COLO829 (cell line): ENCODE data around the gene LUZP1.

Experiments
- DNase-seq: peaks from one replicate; pipeline ENCODE4 v3.0.0; 2012; ENCODE audit warnings: low spot score

The LUZP1 gene

GRCh38 chr1:23083714-23084480, 84.8 kb downstream of the LUZP1 start:
- DNase-seq, result no peak

DNA sequence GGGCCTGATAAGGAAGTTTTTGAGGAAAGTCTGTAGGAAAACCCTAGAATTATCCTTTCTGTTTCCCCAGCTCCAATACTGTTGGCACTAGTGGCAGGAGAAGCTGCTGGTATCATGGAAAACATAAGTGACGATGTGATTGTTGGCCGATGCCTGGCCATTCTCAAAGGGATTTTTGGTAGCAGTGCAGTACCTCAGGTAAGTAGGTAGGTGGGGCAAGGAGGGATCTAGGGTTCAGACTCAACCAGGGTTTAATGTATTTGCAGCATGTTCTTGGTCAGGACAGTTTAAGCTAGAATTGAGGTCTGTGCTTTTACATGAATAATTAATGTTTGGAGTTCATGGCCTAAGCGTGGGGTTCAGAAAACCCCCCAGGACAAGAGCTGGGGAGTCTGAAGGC, 87.3 kb downstream of the LUZP1 start:
- DNase-seq, result no peak

DNA sequence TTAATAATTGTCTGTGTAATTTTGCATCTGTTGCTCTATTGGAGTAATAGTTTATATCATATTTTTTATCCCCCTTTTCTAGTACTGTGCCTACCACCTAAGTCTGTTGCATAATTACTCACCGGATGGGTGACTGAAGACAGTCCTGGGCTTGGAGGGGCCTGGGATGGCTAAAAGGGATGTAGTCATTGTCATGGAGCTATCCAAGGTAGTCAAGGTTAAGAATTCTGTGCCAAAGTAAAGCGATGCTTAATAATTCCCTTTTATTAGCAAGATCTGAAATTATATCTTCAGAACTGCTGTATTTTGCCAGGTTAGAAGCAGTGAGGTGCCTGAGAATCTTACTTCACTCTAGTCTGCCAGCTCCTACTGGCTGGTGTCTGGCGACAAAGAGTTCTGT, 87.8 kb downstream of the LUZP1 start:
- no peak for DNase-seq

DNA sequence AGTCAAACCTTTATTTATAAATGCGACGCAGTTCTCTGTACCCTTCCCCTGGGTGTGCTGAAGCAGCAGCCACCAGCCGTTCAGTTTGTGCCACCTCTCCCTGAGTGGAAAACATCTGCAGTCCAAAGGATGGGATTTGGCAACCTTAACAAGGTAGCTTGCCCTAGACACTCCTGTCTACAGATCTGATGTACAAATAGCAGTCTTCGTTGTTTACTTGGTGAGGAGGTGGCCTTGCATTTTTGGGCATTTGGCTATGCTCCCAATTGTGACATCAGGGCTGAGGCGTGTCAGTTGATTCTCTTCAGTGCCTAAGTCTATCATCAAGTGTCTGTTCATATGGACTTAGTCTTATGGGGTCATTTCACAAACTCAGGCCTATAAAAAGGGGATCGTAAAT, 89.6 kb downstream of the LUZP1 start:
- no peak for DNase-seq

DNA sequence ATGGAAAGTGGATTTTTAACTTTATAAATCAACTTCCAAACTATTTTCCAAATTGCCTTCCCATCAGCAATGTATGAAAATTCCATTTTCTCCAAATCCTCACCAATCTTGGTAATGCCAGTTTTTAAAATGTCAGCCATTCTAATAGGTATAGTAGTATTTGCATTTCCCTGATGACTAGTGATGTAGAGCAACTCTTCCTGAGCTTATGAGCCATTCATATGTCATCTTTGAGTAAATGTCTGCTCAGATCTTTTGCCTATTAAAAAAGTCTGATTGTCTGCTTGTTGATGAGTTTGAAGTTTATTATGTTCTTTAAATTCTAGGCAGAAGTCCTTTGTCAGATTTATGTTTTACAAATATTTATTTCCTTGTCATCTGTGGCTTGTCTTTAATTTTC, 94.6 kb downstream of the LUZP1 start:
- no peak for DNase-seq

GRCh38 chr1:23069675-23070074, 99.0 kb downstream of the LUZP1 start:
- no peak for DNase-seq

DNA sequence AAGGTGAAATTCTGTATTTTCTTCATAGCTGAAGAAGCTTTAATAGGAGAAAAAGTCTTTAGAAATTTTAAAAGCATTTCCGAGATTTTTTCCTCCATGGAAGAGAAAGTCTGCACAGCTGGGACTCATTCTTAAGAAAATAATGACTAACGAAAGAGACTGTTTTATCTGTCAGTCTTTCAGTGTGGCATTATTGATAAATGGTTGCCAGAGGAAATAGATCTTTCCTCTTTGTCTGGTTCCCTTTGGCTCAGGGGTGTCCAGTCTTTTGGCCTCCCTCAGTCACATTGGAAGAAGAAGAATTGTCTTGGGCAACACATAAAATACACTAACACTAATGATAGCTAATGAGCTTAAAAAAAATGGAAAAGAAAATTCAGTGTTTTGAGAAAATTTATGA, 99.5 kb downstream of the LUZP1 start:
- DNase-seq, result no peak

- DNase-seq, result no peak
Observed at GRCh38 chr1:23066075-23066474, 102.6 kb downstream of the LUZP1 start.

DNA sequence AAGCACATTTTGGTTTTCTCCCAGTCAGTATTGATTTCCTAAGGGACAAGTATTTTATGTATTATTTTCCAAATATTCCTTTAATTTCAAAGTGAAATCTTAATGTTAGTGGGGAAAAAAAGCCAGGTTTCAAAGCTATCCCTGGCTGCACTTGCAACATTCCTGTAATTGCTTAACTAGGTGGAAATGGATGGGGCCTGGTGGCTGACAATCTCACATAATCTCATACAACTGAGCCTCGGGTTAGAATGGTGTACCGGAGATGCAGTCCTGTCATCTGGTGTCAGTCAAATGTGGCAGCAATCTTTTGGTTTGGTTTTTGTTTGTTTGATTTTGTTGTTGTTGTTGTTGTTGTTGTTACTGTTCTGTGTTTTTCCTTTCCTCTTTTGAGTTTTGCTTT, 103.3 kb downstream of the LUZP1 start:
- DNase-seq, result no peak

DNA sequence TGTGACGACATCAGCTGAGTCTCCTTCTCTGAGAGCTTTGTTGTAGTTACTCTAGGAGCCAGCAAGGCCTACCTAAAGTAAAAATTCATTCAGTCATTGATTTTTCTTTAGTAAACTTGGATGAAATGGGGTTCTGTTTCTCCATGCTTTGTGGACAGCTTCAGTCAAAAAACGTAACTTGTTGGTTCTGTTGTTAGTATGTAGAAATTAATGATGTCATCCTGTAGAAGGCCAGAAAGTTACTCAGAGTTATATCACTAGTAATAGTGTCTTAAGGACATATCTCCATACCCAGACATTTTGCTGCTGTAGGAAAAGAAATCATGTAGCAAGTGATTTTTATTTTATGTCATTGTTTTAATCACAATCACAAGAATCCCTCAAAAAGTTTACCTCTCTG, 106.4 kb downstream of the LUZP1 start:
- DNase-seq, result no peak

- DNase-seq, result no peak
Observed at GRCh38 chr1:23057301-23057700, 111.4 kb downstream of the LUZP1 start.

DNA sequence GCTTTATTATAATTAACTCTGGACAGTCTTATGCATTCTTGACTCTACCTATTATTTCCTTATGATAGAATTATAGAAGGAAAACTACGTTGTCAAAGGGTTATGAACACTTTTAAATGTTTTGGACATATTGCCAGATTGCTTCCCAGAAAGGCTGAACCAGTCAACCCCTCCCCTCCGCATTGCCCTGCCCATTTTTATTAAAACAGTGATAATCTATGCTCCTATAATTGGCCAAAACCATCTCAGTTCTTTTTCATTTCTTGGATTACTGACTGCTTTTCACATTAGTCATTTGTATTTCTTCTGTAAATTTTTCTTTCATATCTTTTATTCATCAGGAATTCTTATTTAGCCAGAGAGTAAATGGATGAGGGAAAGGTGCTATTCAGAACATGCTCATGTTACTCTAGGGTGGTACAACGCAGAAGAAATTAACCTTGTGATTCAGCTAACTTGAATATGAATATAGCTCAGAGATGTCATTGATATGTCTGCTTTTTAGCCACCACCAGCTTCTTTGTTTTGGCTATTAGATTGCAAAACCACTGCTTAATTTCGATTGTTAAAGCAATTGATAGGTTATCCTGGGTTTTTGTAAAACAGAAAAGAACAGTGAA, 117.3 kb downstream of the LUZP1 start:
- no peak for DNase-seq

DNA sequence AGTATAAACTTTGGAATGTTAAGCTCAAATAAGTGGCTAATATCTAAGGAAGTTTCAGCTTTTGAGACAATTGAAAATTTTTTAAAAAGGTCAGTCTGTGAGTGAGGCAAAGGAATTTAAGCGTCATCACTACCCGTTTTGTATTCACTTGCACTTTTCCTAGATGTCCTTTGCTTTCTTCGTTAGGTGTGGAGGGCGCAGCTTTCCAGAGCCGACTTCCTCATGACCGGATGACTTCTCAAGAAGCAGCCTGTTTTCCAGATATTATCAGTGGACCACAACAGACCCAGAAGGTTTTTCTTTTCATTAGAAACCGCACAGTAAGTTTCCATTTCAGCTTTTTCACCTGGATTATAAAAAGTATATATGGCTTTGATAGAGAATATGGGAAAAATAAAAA, 118.5 kb downstream of the LUZP1 start:
- no peak for DNase-seq

DNA sequence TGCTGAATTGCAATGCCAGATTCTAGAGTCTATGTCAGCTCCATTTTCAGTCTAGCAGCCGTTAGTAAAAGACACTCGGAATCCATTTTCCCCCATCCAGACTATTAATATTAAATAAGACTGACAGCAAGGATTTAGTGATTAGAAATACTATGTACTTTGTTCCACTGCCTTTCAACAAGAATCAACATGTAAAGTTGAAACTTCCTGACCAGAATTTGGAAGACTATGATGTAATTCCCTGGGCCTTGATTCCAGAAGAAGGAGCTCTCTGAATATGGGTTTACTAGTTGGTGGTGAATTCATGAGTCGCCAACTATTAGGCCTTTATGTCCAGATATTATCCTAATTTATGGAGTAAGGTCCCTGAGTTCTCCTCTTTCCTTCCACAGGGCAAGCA, 124.6 kb downstream of the LUZP1 start:
- DNase-seq, result no peak

DNA sequence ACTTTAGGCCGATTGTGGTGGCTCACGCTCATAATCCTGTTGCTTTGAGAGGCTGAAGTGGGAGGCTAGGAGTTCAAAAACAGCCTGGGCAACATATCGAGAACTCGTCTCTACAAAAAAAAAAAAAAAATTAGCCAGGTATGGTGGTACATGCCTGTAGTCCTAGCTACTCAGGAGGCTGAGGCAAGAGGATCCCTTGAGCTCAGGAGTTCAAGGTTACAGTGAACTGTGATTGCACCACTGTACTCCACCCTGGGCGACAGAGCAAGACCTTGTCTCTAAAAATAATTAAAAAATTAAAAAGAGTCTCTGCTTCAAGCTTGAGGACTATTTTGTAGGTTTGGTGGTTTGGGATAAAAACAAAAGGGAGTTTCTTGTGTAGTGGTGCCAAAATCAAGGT, 128.1 kb downstream of the LUZP1 start:
- DNase-seq, result no peak

DNA sequence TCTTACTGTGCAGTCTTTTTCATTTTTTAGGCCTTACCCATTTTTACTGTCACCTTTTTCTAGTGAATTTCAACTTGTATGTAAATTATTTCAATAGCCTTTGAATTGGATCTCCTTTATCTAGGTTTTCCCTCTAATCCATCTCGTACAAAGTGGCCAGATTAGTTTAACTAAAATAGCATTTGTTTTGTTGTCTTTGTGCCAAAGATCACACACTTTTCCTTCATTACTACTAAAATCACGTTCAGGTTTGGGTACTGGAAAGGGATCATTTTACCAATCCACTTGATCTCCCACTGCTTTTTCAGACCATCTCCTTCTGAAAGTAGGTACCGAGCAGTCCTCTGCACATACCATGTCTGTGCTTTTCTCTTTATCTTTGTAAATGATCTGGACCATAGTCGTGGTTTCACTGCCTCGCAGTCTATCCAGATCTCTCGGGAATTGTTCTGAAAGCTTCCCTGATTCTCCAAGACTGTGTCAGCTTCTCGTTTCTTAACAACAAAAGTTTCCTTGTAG, 129.3 kb downstream of the LUZP1 start:
- no peak for DNase-seq

- DNase-seq, result no peak
Observed at GRCh38 chr1:23037081-23037740, 131.4 kb downstream of the LUZP1 start.

GRCh38 chr1:23035823-23036452, 132.7 kb downstream of the LUZP1 start:
- no peak for DNase-seq
